ENCODE data around the gene AKAP12.

The AKAP12 gene

DNA sequence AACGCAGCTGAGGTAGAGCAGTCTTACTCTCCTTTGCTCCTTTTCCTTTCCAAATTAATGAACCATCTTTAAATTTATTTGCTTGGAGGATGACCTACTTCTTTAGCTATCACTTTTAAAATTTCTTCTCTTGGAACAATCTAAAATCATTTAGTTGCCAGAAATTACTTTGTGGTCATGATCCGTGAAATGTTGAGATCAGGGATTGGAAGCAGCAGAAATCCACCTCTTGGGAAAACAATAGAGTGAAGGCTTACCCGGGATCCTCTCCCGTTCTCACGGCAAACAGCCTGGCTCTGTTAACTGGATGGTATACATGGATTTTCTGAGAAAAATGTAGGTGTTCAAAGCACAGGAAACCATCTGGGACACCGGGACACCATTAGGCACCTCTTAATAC is 7.7 kb downstream of the AKAP12 start:
- TF ChIP-seq, protein P1, sequence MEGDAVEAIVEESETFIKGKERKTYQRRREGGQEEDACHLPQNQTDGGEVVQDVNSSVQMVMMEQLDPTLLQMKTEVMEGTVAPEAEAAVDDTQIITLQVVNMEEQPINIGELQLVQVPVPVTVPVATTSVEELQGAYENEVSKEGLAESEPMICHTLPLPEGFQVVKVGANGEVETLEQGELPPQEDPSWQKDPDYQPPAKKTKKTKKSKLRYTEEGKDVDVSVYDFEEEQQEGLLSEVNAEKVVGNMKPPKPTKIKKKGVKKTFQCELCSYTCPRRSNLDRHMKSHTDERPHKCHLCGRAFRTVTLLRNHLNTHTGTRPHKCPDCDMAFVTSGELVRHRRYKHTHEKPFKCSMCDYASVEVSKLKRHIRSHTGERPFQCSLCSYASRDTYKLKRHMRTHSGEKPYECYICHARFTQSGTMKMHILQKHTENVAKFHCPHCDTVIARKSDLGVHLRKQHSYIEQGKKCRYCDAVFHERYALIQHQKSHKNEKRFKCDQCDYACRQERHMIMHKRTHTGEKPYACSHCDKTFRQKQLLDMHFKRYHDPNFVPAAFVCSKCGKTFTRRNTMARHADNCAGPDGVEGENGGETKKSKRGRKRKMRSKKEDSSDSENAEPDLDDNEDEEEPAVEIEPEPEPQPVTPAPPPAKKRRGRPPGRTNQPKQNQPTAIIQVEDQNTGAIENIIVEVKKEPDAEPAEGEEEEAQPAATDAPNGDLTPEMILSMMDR (IDR thresholded peaks at IDR 0.05; ENCODE audit: insufficient read depth, missing control alignments), result no peak
- no peak for FAIRE-seq
- DNase-seq (ENCODE audit: insufficient read length, low spot score), result no peak

DNA sequence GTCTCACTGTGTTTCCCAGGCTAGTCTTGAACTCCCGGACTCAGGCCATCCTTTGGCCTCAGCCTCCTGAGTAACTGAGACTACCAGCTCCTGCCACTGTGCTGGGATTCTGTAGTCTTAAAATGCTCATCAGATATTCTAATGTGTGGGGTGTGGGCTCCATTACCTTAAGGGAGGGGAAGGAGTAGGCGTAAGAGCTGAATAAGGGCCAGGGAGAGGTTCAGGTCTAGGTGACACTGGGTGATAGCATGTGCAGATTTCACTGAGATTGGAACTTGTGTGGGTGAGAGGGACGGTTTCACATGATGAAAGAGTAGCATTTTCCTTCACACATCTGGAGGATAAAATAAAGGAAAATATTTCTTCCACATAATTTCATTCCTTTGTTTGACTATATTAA is 8.5 kb downstream of the AKAP12 start:
- TF ChIP-seq, protein P1 (IDR thresholded peaks at IDR 0.05; ENCODE audit: insufficient read depth, missing control alignments), result no peak
- no peak for DNase-seq (ENCODE audit: insufficient read length, low spot score)
- no peak for FAIRE-seq

DNA sequence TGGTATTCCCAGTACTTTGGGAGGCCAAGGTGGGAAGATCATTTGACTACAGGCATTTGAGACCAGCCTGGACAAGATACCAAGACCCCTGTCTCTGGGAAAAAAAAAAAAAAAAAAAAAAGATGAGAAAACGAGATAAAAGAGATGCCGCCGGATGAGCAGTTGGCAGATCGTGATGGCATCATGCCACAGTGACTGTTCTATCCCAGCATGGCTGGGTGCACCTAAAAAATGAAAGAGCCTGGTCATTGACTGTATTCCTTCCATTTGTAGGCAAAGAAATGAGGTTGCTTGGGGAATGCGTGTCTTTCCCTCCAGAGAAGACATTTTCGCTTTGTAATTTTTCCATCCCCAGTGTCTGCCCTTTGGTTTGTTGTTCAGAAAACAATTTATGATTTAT is 12.9 kb downstream of the AKAP12 start:
- TF ChIP-seq, protein P1 (IDR thresholded peaks at IDR 0.05; ENCODE audit: insufficient read depth, missing control alignments), result no peak
- DNase-seq (ENCODE audit: insufficient read length, low spot score) (no peak), FAIRE-seq (no peak)

DNA sequence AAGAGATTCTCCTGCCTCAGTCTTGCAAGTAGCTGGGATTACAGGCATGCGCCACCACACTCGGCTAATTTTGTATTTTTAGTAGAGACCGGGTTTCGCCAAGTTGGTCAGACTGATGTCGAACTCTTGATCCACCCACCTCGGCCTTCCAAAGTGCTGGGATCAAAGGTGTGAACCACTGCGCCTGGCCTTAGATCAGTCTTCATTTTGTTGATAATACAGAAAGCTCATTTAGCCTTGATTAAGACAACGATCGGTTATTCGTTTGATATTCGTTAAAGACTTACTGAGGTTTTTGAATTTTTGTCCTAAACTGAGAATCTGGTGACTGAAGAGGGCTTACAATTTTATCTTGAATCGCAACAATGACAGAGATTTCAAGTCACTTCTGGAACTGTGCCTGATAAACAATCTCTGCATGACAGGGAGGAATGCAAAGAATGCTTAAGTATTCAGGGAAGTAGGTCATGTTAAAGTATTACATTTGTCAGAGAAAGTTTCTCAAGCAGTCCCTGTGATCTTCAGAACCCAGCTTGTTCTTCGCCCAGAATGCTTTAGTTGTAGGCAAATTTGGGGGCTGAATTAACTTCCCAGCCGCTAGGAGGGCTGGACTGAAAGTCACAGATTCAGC is 14.8 kb downstream of the AKAP12 start:
- TF ChIP-seq, protein P1 (IDR thresholded peaks at IDR 0.05; ENCODE audit: insufficient read depth, missing control alignments), result no peak
- FAIRE-seq (no peak), DNase-seq (ENCODE audit: insufficient read length, low spot score) (no peak)

DNA sequence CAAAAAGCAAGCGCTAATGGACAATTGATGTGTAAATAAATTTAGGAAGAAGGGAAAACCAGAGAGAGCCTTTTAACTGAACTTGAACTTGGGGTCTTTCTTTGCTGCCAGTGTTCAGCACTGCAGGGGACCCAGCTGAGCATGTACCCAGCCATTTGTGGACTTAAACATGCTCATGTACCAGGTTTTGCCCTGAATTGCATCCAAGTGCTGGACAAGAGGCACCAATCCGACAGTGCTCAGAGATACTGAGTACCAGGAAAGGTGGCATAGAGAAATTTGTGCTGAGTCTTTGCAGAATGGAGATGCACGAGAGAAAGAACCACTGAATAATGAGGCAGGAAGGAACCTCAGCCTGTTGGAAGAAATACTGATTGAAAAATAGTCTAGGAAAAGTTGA is 16.0 kb downstream of the AKAP12 start:
- DNase-seq (ENCODE audit: insufficient read length, low spot score), result no peak
- no peak for FAIRE-seq
- TF ChIP-seq, protein P1 (IDR thresholded peaks at IDR 0.05; ENCODE audit: insufficient read depth, missing control alignments), result no peak

DNA sequence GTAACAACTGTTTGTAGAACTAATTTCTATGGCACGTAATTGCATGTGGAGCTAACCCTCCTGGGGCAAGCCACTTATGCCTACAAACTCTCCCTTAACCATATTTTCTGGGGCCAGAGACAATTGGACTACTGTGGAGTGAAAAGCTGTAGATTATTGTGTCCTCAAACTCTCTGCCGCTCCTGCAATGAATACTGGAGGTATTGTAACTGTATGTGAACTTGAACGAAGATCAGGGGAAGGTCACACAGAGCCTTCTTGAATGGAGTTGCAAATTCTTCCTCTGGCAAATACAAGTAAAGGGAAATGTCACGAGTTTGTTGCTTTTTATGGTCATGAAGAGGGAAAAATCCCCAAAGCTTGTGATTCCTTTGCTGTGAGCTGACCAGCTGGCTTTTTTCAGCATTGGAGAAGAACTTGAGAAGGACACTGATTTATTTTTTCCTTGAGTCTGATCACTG is 18.2 kb downstream of the AKAP12 start:
- TF ChIP-seq, protein P1 (IDR thresholded peaks at IDR 0.05; ENCODE audit: insufficient read depth, missing control alignments), result no peak
- no peak for FAIRE-seq
- DNase-seq (ENCODE audit: insufficient read length, low spot score), result no peak

DNA sequence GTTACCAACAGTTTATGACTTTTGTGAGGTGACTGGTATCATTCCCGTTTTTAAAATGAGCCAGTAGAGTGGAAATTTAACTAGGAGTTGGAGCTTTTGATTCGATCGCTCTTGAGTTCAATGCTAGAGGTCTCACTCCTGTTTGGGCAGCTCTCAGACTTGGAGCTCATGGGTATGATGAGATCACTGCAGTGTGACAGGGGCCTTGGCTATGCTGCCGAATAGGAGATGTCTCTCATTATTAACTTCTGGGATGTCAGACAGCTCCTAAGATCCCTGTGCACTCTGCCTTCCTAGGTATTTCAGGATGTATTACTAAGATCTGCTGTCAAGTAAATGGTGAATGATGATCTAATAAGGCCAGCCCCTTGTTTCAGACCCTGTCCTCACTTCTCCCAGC is 20.4 kb downstream of the AKAP12 start:
- no peak for FAIRE-seq
- no peak for DNase-seq (ENCODE audit: insufficient read length, low spot score)
- TF ChIP-seq, protein P1 (IDR thresholded peaks at IDR 0.05; ENCODE audit: insufficient read depth, missing control alignments), result no peak

Data from D721Med (cell line).